Measurements from ENCODE around the gene SYK. TPM values are rescaled to one million over a fixed set of nuclear protein-coding genes. Genes with fewer than 3 reads are reported as not detected.

The SYK gene
- total RNA-seq, 1 experiment from 2014 or later = 9.0 TPM

GRCh38 chr9:90857855-90858254 lies 56.2 kb downstream of the SYK start:
- ChIA-PET CTCF (no interaction called here), POLR2A (no interaction called here), RAD21 (ENCODE audit: low non-redundant PET in 1 of 2, low total read pairs in 2 of 2, uncharacterized antibody in 2 of 2, unreplicated experiment in 2 of 2) (no interaction called here)
- no peaks in the 10 kb centered on the region for H3K36me3 ChIP-seq (ENCODE audit: control insufficient read depth in 1 of 2, insufficient read depth in 2 of 2, low read length in 2 of 2)
- H2AFZ ChIP-seq (ENCODE audit: low read depth, low read length, poor library complexity, severe bottlenecking) = no peak overlapping the region
- H3K9me2 ChIP-seq (ENCODE audit: insufficient read depth) = no peaks in the 10 kb centered on the region
- no TSS peak for BruUV-seq (replicated peaks)
- H3K9me3 ChIP-seq (ENCODE audit: control insufficient read depth in 1 of 2, insufficient read depth in 1 of 2, low read depth in 1 of 2, low read length in 2 of 2) = no peaks in the 10 kb centered on the region
- intact Hi-C loops (cut with micrococcal nuclease) = no loop called here
- no peak for DNase-seq (ENCODE audit: low read depth, low spot score)
- H3K27ac ChIP-seq (ENCODE audit: low read depth, low read length) = no peak overlapping the region
- no peaks in the 10 kb centered on the region for H3K27me3 ChIP-seq (ENCODE audit: insufficient read depth, low read length)
- no peaks in the 10 kb centered on the region; a peak in 1 of 4 replicates for H3K4me1 ChIP-seq (ENCODE audit: control insufficient read depth in 1 of 2, insufficient read depth in 2 of 2, low read length in 2 of 2)
- H4K20me1 ChIP-seq (ENCODE audit: insufficient read depth) = no peaks in the 10 kb centered on the region
- no peak overlapping the region for H3K9ac ChIP-seq (ENCODE audit: low read length)
- no peak overlapping the region for H3K4me2 ChIP-seq (ENCODE audit: low read length)
- ATAC-seq = no peak
- TF ChIP-seq YY1 (IDR thresholded peaks at IDR 0.05; ENCODE audit: extremely low read depth, insufficient replicate concordance, low read depth, low read length) (no peak), SIN3A (IDR thresholded peaks at IDR 0.05; ENCODE audit: low read depth) (no peak), TCF7L2 (IDR thresholded peaks at IDR 0.05; ENCODE audit: borderline replicate concordance, extremely low read depth, insufficient read depth, insufficient read length) (no peak), ZBTB33 (IDR thresholded peaks at IDR 0.05; ENCODE audit: extremely low read depth, insufficient replicate concordance, low read length) (no peak), JUND (IDR thresholded peaks at IDR 0.05) (no peak), POLR2AphosphoS5 (IDR thresholded peaks at IDR 0.05; ENCODE audit: low read depth, low read length) (no peak), ZNF274 (IDR thresholded peaks at IDR 0.05; ENCODE audit: low read depth, low read length) (no peak)
- no peaks in the 10 kb centered on the region for H3K79me2 ChIP-seq (ENCODE audit: insufficient read depth, low read length)
- H3K4me3 ChIP-seq (replicated peaks in 1 of 2; ENCODE audit: low read depth in 1 of 2, low read length in 2 of 2) = no peak overlapping the region

GRCh38 chr9:90858457-90858901 lies 56.9 kb downstream of the SYK start:
- no TSS peak for BruUV-seq (replicated peaks)
- Histone ChIP-seq H3K4me3 (replicated peaks in 1 of 2; ENCODE audit: low read depth in 1 of 2, low read length in 2 of 2) (no peak overlapping the region), H3K4me2 (ENCODE audit: low read length) (no peak overlapping the region), H3K4me1 (ENCODE audit: control insufficient read depth in 1 of 2, insufficient read depth in 2 of 2, low read length in 2 of 2) (no peaks in the 10 kb centered on the region; a peak in 1 of 4 replicates), H3K9me3 (ENCODE audit: control insufficient read depth in 1 of 2, insufficient read depth in 1 of 2, low read depth in 1 of 2, low read length in 2 of 2) (no peaks in the 10 kb centered on the region), H4K20me1 (ENCODE audit: insufficient read depth) (no peaks in the 10 kb centered on the region), H3K27me3 (ENCODE audit: insufficient read depth, low read length) (no peaks in the 10 kb centered on the region), H3K36me3 (ENCODE audit: control insufficient read depth in 1 of 2, insufficient read depth in 2 of 2, low read length in 2 of 2) (no peaks in the 10 kb centered on the region), H3K9me2 (ENCODE audit: insufficient read depth) (no peaks in the 10 kb centered on the region), H3K79me2 (ENCODE audit: insufficient read depth, low read length) (no peaks in the 10 kb centered on the region), H3K27ac (ENCODE audit: low read depth, low read length) (no peak overlapping the region), H2AFZ (ENCODE audit: low read depth, low read length, poor library complexity, severe bottlenecking) (no peak overlapping the region), H3K9ac (ENCODE audit: low read length) (no peak overlapping the region)
- ATAC-seq (peak; percentile 49; the same call in 1 of the 2 replicates), DNase-seq (ENCODE audit: low read depth, low spot score) (no peak)
- CTCF ChIA-PET = no interaction called here
- POLR2A ChIA-PET = no interaction called here
- RAD21 ChIA-PET (ENCODE audit: low non-redundant PET in 1 of 2, low total read pairs in 2 of 2, uncharacterized antibody in 2 of 2, unreplicated experiment in 2 of 2) = no interaction called here
- intact Hi-C loops (cut with micrococcal nuclease) = no loop called here
- TF ChIP-seq CTCF (IDR thresholded peaks at IDR 0.05 in 2 of 3, conservative IDR thresholded peaks at IDR 0.05 in 1 of 3; ENCODE audit: borderline replicate concordance in 1 of 3, insufficient read depth in 1 of 3, low read depth in 2 of 3, low read length in 2 of 3) = no peak
- TF ChIP-seq YY1 (IDR thresholded peaks at IDR 0.05; ENCODE audit: extremely low read depth, insufficient replicate concordance, low read depth, low read length) = no peak
- TF ChIP-seq ZNF274 (IDR thresholded peaks at IDR 0.05; ENCODE audit: low read depth, low read length) = no peak
- no peak for TF ChIP-seq JUND (IDR thresholded peaks at IDR 0.05)
- no peak for TF ChIP-seq MAX (IDR thresholded peaks at IDR 0.05)
- no peak for TF ChIP-seq SIN3A (IDR thresholded peaks at IDR 0.05; ENCODE audit: low read depth)
- no peak for TF ChIP-seq SP1 (IDR thresholded peaks at IDR 0.05; ENCODE audit: low read depth)
- TF ChIP-seq TCF7L2 (IDR thresholded peaks at IDR 0.05; ENCODE audit: borderline replicate concordance, extremely low read depth, insufficient read depth, insufficient read length) = no peak
- no peak for TF ChIP-seq CBX3 (IDR thresholded peaks at IDR 0.05; ENCODE audit: low read depth)

Data from HCT116 (cell line).